DND-41 (cell line): Measurements from ENCODE around the gene PPP1CC.

Experiments used
- ATAC-seq: fragments of 200-7000 bp; cut with Tn5 transposase; 3 replicates; pipeline ENCODE4 v1.9.1; 2021; ENCODE audit warnings: low read depth; ENCODE audit not compliant: insufficient read depth
- DNase-seq: peaks from one replicate; pipeline ENCODE4 v3.0.0-alpha.2; 2020
- H2AFZ ChIP-seq: 2 replicates; pipeline ENCODE4 v1.6.0; 2012; ENCODE audit warnings: low read depth, low read length
- H3K27ac ChIP-seq: 2 replicates; pipeline ENCODE4 v1.5.1; 2012; ENCODE audit warnings: low read length, inconsistent platforms
- H3K27me3 ChIP-seq: fragments of 200-600 bp; sonication (generic); 2 replicates; pipeline ENCODE4 v1.6.0; 2012; ENCODE audit warnings: low read length, mild to moderate bottlenecking, inconsistent platforms; ENCODE audit not compliant: insufficient read depth, poor library complexity
- H3K36me3 ChIP-seq: 2 replicates; pipeline ENCODE4 v1.5.1; 2012; ENCODE audit warnings: low read length, inconsistent platforms; ENCODE audit not compliant: insufficient read depth
- H3K4me1 ChIP-seq: 2 replicates; pipeline ENCODE4 v1.5.1; 2012; ENCODE audit warnings: mild to moderate bottlenecking, low read length; ENCODE audit not compliant: insufficient read depth
- H3K4me2 ChIP-seq: 2 replicates; pipeline ENCODE4 v1.6.0; 2012; ENCODE audit warnings: mild to moderate bottlenecking, moderate library complexity, low read length, inconsistent platforms; ENCODE audit not compliant: insufficient read depth
- H3K4me3 ChIP-seq, 2 experiments: fragments of 200-600 bp in 1 of 2; shearing (Covaris generic) in 1 of 2; 2 replicates each; pipeline ENCODE4 v1.5.1; 2012 to 2016; ENCODE audit warnings: inconsistent platforms in 2 of 2, low read length in 2 of 2, mild to moderate bottlenecking in 2 of 2, low read depth in 1 of 2, moderate library complexity in 1 of 2
- H3K79me2 ChIP-seq: 2 replicates; pipeline ENCODE4 v1.6.0; 2012; ENCODE audit warnings: low read length, inconsistent platforms; ENCODE audit not compliant: insufficient read depth
- H3K9ac ChIP-seq: 2 replicates; pipeline ENCODE4 v1.6.0; 2012; ENCODE audit warnings: low read depth, mild to moderate bottlenecking, inconsistent platforms, low read length, moderate library complexity
- H3K9me3 ChIP-seq: 2 replicates; pipeline ENCODE4 v1.5.1; 2012; ENCODE audit warnings: low read length, moderate library complexity, mild to moderate bottlenecking, inconsistent platforms; ENCODE audit not compliant: insufficient read depth, severe bottlenecking
- H4K20me1 ChIP-seq: 2 replicates; pipeline ENCODE4 v1.6.0; 2012; ENCODE audit warnings: low read length; ENCODE audit not compliant: insufficient read depth
- EZH2 ChIP-seq: IDR thresholded peaks from 3 replicates; pipeline ENCODE4 v1.6.1; 2012; ENCODE audit warnings: borderline replicate concordance, low read depth, mild to moderate bottlenecking, moderate library complexity, low read length, inconsistent platforms; ENCODE audit not compliant: severe bottlenecking
- TF ChIP-seq, protein P1 (sequence below): IDR thresholded peaks from 2 replicates; pipeline ENCODE4 v1.5.1; 2012; ENCODE audit warnings: borderline replicate concordance, low read length, moderate library complexity, mild to moderate bottlenecking; ENCODE audit not compliant: poor library complexity, severe bottlenecking; ENCODE audit errors: extremely low read depth

Gene PPP1CC

GRCh38 chr12:110733900-110734299, 8.8 kb downstream of the PPP1CC start:
- Histone ChIP-seq H3K9me3 (no peaks in the 10 kb centered on the region), H3K4me1 (peaks cover 22% of the 10 kb centered on the region), H3K36me3 (peaks cover 89% of the 10 kb centered on the region), H3K27ac (no peak overlapping the region), H3K9ac (no peak overlapping the region), H3K79me2 (peaks cover 99% of the 10 kb centered on the region), H2AFZ (no peak overlapping the region), H3K4me2 (peak overlapping the region; percentile 12; the same call in 1 of the 2 replicates), H3K4me3 (no peak overlapping the region), H4K20me1 (peaks cover 79% of the 10 kb centered on the region), H3K27me3 (no peaks in the 10 kb centered on the region)
- TF ChIP-seq, protein P1, sequence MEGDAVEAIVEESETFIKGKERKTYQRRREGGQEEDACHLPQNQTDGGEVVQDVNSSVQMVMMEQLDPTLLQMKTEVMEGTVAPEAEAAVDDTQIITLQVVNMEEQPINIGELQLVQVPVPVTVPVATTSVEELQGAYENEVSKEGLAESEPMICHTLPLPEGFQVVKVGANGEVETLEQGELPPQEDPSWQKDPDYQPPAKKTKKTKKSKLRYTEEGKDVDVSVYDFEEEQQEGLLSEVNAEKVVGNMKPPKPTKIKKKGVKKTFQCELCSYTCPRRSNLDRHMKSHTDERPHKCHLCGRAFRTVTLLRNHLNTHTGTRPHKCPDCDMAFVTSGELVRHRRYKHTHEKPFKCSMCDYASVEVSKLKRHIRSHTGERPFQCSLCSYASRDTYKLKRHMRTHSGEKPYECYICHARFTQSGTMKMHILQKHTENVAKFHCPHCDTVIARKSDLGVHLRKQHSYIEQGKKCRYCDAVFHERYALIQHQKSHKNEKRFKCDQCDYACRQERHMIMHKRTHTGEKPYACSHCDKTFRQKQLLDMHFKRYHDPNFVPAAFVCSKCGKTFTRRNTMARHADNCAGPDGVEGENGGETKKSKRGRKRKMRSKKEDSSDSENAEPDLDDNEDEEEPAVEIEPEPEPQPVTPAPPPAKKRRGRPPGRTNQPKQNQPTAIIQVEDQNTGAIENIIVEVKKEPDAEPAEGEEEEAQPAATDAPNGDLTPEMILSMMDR: no peak
- TF ChIP-seq EZH2: no peak
- ATAC-seq (no peak), DNase-seq (no peak)

- H4K20me1 ChIP-seq: peaks cover 79% of the 10 kb centered on the region
- H3K4me2 ChIP-seq: no peak overlapping the region
- no peak for TF ChIP-seq EZH2
- TF ChIP-seq, protein P1: no peak
- no peak for DNase-seq
- no peaks in the 10 kb centered on the region for H3K27me3 ChIP-seq
- H3K27ac ChIP-seq: no peak overlapping the region
- ATAC-seq: no peak
- H3K4me3 ChIP-seq: no peak overlapping the region
- no peaks in the 10 kb centered on the region for H3K9me3 ChIP-seq
- H3K36me3 ChIP-seq: peaks cover 89% of the 10 kb centered on the region
- no peak overlapping the region for H2AFZ ChIP-seq
- peaks cover 15% of the 10 kb centered on the region; the same call in 1 of the 2 replicates for H3K4me1 ChIP-seq
- peaks cover 99% of the 10 kb centered on the region for H3K79me2 ChIP-seq
- H3K9ac ChIP-seq: no peak overlapping the region
Measured at GRCh38 chr12:110733089-110733715, 9.5 kb downstream of the PPP1CC start.

- peaks cover 98% of the 10 kb centered on the region for H3K79me2 ChIP-seq
- peaks cover 73% of the 10 kb centered on the region for H4K20me1 ChIP-seq
- H3K36me3 ChIP-seq: peaks cover 87% of the 10 kb centered on the region
- TF ChIP-seq, protein P1: no peak
- TF ChIP-seq EZH2: no peak
- H3K4me1 ChIP-seq: peaks cover 8% of the 10 kb centered on the region; the same call in 1 of the 2 replicates
- no peaks in the 10 kb centered on the region for H3K9me3 ChIP-seq
- H3K9ac ChIP-seq: no peak overlapping the region
- H3K4me3 ChIP-seq: no peak overlapping the region
- no peak overlapping the region for H3K27ac ChIP-seq
- H2AFZ ChIP-seq: no peak overlapping the region
- DNase-seq: no peak
- H3K4me2 ChIP-seq: no peak overlapping the region
- H3K27me3 ChIP-seq: no peaks in the 10 kb centered on the region
- ATAC-seq: no peak
Measured at GRCh38 chr12:110732572-110732971, 10.1 kb downstream of the PPP1CC start.
